AG09319 (cell line): ENCODE results near the gene RHBDF2.
A peak's percentile ranks its signal among the peaks of the same experiment; 100 is the strongest.
"Not testable (repeated sequence)": the region's sequence is repeated elsewhere in the genome, so short reads cannot be mapped to it uniquely, and the experiment has no call there.

Experiments
- DNase-seq: peaks from one replicate; pipeline ENCODE4 v3.0.0-alpha.2; 2010; ENCODE audit warnings: low read depth; ENCODE audit errors: extremely low read depth
- TF ChIP-seq, protein P1 (sequence below): IDR thresholded peaks from 2 replicates; pipeline ENCODE4 v1.5.1; 2011; ENCODE audit warnings: low read depth, mild to moderate bottlenecking, inconsistent platforms, low read length, moderate library complexity

The RHBDF2 gene

DNA sequence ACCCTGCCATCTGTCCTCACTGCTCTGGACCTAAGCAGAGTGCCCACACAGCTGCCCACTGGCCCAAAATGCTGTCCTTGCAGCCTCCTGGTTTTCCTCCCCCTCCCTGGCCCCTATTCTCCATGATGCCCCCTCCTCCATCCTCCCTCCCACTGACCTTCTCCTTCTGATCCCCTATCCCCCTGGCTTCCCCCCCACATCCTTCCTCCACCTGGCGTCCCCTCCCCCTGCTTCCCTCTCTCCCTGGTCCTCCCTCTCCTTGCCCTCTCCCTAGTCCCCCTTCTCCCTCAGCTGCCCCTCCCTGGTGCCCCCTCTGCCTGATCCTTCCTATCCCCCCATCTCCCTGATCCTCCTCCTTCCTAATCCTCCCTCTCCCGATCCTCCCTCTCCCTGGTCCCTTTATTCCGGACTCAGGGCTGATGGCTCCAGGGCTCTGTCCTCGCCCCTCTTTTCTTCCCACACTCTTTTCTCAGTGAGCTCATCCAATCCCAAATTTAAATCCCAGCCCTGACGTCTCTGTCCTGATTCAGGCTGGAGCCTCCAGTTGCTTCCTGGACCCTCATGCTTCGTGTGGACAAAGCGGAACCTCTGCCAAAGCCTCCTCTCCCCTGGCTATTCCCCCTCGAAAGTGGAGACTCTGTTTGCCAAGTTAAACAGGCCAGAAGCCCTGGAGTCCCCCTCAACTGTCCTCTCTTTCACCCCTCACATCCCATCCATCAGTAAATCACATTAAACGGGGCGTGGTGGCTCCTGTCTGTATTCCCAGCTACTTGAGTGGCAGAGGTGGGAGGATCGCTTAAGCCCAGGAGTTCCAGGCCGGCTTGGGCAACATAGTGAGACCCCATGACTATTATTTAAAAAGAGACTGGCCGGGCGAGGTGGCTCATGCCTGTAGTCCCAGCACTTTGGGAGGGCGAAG, 18.1 kb upstream of the RHBDF2 start:
- TF ChIP-seq, protein P1, sequence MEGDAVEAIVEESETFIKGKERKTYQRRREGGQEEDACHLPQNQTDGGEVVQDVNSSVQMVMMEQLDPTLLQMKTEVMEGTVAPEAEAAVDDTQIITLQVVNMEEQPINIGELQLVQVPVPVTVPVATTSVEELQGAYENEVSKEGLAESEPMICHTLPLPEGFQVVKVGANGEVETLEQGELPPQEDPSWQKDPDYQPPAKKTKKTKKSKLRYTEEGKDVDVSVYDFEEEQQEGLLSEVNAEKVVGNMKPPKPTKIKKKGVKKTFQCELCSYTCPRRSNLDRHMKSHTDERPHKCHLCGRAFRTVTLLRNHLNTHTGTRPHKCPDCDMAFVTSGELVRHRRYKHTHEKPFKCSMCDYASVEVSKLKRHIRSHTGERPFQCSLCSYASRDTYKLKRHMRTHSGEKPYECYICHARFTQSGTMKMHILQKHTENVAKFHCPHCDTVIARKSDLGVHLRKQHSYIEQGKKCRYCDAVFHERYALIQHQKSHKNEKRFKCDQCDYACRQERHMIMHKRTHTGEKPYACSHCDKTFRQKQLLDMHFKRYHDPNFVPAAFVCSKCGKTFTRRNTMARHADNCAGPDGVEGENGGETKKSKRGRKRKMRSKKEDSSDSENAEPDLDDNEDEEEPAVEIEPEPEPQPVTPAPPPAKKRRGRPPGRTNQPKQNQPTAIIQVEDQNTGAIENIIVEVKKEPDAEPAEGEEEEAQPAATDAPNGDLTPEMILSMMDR: no peak
- no peak for DNase-seq

DNA sequence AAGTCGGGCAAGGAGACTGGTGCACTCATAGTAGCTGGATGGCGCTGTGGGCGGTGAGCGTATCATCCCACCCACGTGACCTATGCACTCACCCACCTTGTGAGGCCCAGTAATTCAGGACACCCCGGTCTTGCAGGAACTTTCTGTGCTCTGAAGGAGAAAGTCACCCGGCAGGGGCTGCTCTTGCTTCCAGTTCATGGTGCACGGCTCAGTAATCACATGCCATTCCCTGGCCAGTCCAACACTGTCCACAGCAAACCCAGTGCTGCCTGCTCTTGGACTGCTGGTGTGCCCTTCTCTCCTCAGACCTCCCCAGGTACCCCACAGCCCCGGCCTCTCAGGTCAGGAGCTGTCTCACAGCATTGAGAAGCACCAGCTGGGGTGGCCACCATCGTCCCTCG, 16.4 kb upstream of the RHBDF2 start:
- TF ChIP-seq, protein P1: no peak
- no peak for DNase-seq

DNA sequence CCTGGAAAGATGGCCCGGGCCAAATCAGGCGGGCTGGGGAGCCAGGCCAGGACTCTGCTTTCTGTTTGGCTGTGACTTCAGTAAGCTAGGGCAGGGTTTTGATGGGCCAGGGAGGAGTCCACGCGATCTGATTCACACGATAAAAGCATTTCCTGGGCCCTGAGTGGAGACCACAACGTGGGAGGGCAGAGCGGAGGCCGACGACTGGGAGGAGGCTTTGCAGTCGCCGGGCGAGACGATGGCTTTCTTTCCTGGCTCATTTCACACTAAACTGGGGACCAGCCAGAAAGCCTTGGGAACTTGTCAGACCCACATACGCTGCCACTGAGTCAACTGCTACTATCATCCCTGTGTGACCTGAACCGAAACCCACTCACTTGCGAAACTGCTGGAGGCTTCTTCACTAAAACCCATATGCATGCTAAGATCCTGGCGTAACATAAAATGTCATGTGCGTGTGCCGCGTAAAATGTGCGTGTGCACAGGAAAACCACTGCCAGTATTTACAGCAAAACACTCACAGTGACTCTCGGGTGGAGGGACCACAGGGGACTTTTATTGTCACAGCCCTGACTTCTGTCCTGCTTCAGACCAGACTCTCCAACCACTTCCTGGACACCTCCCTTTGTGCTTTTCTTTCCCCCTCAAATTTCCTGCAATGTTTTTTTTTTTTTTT, 14.2 kb upstream of the RHBDF2 start:
- TF ChIP-seq, protein P1: no peak
- DNase-seq: peak; percentile 99

DNA sequence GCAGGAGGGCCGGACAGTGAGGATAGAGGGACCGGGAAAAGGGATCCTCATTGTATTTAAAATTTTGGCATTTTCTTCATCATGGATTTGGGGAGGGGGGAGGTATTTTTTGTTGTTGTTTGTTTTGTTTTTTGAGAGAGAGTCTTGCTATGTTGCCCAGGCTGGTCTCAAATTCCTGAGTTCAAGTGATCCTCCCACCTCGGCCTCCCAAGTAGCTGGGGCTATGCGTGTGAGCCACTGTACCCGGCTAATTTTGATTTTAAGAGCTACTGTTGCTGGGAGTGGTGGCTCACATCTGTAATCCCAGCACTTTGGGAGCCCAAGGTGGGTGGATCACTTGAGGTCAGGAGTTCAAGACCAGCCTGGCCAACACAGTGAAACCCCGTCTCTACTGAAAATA, 13.1 kb upstream of the RHBDF2 start:
- not testable (repeated sequence) for DNase-seq

DNA sequence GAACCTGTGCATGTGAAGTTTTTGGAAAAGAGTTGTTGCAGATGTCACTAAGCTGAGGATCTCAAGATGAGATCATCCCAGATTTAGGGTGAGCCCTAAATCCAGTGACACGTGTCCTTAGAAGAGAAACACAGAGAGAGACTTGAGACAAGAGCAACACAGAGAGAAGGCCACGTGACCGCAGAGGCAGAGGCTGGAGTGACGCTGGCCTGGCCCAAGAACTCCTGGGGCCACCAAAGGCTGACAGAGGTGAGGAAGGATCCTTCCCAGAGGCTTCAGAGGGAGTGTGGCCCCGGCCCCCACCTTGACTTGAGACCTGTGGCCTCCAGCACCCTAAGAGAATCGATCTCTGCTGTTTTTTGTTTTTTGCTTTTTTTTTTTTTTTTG, 12.1 kb upstream of the RHBDF2 start:
- no peak for DNase-seq
- TF ChIP-seq, protein P1: no peak

DNA sequence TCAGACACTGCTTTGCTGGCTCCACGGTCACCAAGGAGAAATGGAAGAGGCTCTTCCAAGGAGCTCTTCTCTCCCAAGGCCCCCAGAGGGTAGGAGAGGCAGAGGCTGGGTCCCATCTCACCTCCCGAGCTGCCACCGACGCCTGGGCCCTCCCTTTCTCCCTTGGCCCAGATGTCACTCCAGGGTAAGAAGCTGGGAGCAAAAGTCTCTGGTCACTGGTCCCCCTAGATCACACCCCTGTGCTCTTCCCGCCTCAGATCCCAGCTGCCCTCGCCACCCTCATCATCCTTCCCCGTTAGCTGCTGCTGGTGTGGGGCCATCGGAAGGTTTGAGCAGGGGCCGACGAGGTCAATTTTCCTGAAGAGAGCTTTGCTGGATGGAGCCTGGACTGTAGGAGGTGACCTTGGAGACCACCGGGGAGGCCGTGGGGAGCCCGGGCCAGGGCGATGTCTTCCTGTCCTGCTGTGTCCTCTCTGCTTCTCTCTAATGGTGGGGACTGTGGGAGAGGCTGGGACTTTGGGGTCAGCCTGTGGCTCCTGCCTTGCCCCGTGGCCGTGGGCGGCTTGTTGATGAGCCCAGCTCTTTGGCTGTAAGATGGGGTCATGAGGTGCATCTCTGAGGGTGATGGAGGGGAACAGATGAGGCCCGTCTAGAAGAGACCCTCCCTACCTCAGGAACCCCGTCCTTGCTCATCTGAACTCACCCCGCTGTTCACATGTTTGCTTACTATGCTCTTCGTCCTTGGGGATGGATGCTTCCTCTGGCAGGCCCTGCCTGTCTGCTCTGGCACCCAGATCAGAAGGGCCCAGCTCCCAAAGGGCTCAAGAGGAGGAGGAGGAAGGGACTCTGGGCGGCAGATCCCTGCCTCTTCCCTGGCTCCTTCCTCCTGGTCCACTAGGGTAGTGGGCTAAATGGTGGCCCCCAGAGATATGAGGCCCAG, 11.4 kb upstream of the RHBDF2 start:
- TF ChIP-seq, protein P1: no peak
- DNase-seq: no peak

DNA sequence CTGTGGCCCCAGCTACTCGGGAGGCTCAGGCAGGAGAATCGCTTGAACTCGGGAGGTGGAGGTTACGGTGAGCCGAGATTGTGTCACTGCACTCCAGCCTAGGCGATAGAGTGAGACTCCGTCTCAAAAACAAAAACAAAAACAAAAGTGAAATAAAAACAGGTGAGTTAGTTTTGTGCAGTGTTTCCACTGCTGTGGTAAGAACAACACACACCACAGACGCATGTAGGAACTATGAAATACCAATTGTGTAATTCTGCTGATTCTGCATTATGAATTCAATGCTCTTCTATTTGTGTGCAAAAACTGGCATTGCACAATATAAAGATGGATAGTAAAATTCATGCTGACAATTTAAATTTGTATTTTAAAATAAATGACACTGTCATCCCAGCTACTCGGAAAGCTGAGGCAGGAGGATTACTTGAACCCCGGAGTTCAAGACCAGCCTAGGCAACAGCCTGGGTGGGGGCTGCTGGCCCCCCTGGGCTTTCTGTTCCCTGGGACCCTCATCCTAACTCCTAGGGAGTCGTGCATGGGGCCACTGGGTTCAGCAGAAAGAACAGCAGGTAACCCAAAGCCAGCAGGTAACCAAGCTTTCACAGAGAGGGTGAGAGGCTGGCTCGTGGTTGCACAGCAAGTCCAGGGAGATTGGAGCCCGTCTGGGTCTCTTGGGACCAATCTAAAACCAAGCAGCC, 10.6 kb upstream of the RHBDF2 start:
- no peak for DNase-seq
- TF ChIP-seq, protein P1: no peak
